ENCODE results near the gene ANO3.

Gene ANO3

GRCh38 chr11:26649884-26650283, 318.0 kb downstream of the ANO3 start:
- H3K4me3 ChIP-seq (ENCODE audit: low read depth, low read length): no peak overlapping the region
- peak; percentile 52; the same call in 1 of the 2 replicates for TF ChIP-seq CTCF (IDR thresholded peaks at IDR 0.05; ENCODE audit: borderline replicate concordance, insufficient read depth, low read depth, low read length)

GRCh38 chr11:26651916-26652315, 320.0 kb downstream of the ANO3 start:
- H3K4me3 ChIP-seq (ENCODE audit: low read depth, low read length): no peak overlapping the region

GRCh38 chr11:26655287-26655686, 323.4 kb downstream of the ANO3 start:
- no peak for TF ChIP-seq CTCF (IDR thresholded peaks at IDR 0.05; ENCODE audit: borderline replicate concordance, insufficient read depth, low read depth, low read length)

More at GRCh38 chr11:26651916-26652315, 320.0 kb downstream of the ANO3 start:
- no peak for TF ChIP-seq CTCF (IDR thresholded peaks at IDR 0.05; ENCODE audit: borderline replicate concordance, insufficient read depth, low read depth, low read length)

GRCh38 chr11:26662916-26663315, 331.0 kb downstream of the ANO3 start:
- H3K4me3 ChIP-seq (ENCODE audit: low read depth, low read length): no peak overlapping the region
- TF ChIP-seq CTCF (IDR thresholded peaks at IDR 0.05; ENCODE audit: borderline replicate concordance, insufficient read depth, low read depth, low read length): no peak

More at GRCh38 chr11:26655287-26655686, 323.4 kb downstream of the ANO3 start:
- H3K4me3 ChIP-seq (ENCODE audit: low read depth, low read length): no peak overlapping the region

GRCh38 chr11:26665036-26665435, 333.1 kb downstream of the ANO3 start:
- H3K4me3 ChIP-seq (ENCODE audit: low read depth, low read length): no peak overlapping the region
- no peak for TF ChIP-seq CTCF (IDR thresholded peaks at IDR 0.05; ENCODE audit: borderline replicate concordance, insufficient read depth, low read depth, low read length)

GRCh38 chr11:26665946-26666345, 334.0 kb downstream of the ANO3 start:
- H3K4me3 ChIP-seq (ENCODE audit: low read depth, low read length): no peak overlapping the region
- TF ChIP-seq CTCF (IDR thresholded peaks at IDR 0.05; ENCODE audit: borderline replicate concordance, insufficient read depth, low read depth, low read length): no peak

- H3K4me3 ChIP-seq (ENCODE audit: low read depth, low read length): no peak overlapping the region
- TF ChIP-seq CTCF (IDR thresholded peaks at IDR 0.05; ENCODE audit: borderline replicate concordance, insufficient read depth, low read depth, low read length): no peak
Measured at GRCh38 chr11:26675233-26675928, 343.5 kb downstream of the ANO3 start.
